Measurements from ENCODE around the gene HOXB3.

Gene HOXB3

GRCh38 chr17:48591255-48592056 lies 1.4 kb upstream of the HOXB3 start:
- no peak overlapping the region for H3K4me3 ChIP-seq (ENCODE audit: low read depth, low read length, poor library complexity, severe bottlenecking)
- H3F3A ChIP-seq (ENCODE audit: insufficient read depth, low read length) = no peaks in the 10 kb centered on the region
- no peaks in the 10 kb centered on the region for H3K9me2 ChIP-seq (ENCODE audit: low read depth, low read length)
- H3K36me3 ChIP-seq (ENCODE audit: insufficient read depth, low read length) = no peaks in the 10 kb centered on the region
- no peak overlapping the region for H3K9ac ChIP-seq (ENCODE audit: low read length)
- H3K4me1 ChIP-seq (ENCODE audit: insufficient read depth, low read length, severe bottlenecking) = no peaks in the 10 kb centered on the region
- no peak overlapping the region for H3K27ac ChIP-seq (ENCODE audit: low read depth, low read length, poor library complexity, severe bottlenecking)
- H3K27me3 ChIP-seq (ENCODE audit: insufficient read depth, low read length) = no peaks in the 10 kb centered on the region
- H3K4me2 ChIP-seq (ENCODE audit: low read length) = no peak overlapping the region
- H3K79me2 ChIP-seq (ENCODE audit: insufficient read depth, low read length) = no peaks in the 10 kb centered on the region
- no peaks in the 10 kb centered on the region for H4K20me1 ChIP-seq (ENCODE audit: insufficient read depth, low read length)
- H3K9me3 ChIP-seq (ENCODE audit: low read length) = no peaks in the 10 kb centered on the region
- no peak overlapping the region for H2AFZ ChIP-seq (ENCODE audit: low read length)
- TF ChIP-seq EZH2 (IDR thresholded peaks at IDR 0.05; ENCODE audit: borderline replicate concordance, low read length) = no peak
- TF ChIP-seq, protein P1, sequence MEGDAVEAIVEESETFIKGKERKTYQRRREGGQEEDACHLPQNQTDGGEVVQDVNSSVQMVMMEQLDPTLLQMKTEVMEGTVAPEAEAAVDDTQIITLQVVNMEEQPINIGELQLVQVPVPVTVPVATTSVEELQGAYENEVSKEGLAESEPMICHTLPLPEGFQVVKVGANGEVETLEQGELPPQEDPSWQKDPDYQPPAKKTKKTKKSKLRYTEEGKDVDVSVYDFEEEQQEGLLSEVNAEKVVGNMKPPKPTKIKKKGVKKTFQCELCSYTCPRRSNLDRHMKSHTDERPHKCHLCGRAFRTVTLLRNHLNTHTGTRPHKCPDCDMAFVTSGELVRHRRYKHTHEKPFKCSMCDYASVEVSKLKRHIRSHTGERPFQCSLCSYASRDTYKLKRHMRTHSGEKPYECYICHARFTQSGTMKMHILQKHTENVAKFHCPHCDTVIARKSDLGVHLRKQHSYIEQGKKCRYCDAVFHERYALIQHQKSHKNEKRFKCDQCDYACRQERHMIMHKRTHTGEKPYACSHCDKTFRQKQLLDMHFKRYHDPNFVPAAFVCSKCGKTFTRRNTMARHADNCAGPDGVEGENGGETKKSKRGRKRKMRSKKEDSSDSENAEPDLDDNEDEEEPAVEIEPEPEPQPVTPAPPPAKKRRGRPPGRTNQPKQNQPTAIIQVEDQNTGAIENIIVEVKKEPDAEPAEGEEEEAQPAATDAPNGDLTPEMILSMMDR (IDR thresholded peaks at IDR 0.05; ENCODE audit: low read length) = no peak

GRCh38 chr17:48590607-48591161 lies 643 bp upstream of the HOXB3 start:
- peaks cover 4% of the 10 kb centered on the region for H3K4me1 ChIP-seq (ENCODE audit: insufficient read depth, low read length, severe bottlenecking)
- H3K9me2 ChIP-seq (ENCODE audit: low read depth, low read length) = no peaks in the 10 kb centered on the region
- no peaks in the 10 kb centered on the region for H3K36me3 ChIP-seq (ENCODE audit: insufficient read depth, low read length)
- no peaks in the 10 kb centered on the region for H3K79me2 ChIP-seq (ENCODE audit: insufficient read depth, low read length)
- H3K4me3 ChIP-seq (ENCODE audit: low read depth, low read length, poor library complexity, severe bottlenecking) = no peak overlapping the region
- H3K4me2 ChIP-seq (ENCODE audit: low read length) = no peak overlapping the region
- H4K20me1 ChIP-seq (ENCODE audit: insufficient read depth, low read length) = no peaks in the 10 kb centered on the region
- no peaks in the 10 kb centered on the region for H3K27me3 ChIP-seq (ENCODE audit: insufficient read depth, low read length)
- H2AFZ ChIP-seq (ENCODE audit: low read length) = no peak overlapping the region
- TF ChIP-seq EZH2 (IDR thresholded peaks at IDR 0.05; ENCODE audit: borderline replicate concordance, low read length) = no peak
- TF ChIP-seq, protein P1 (IDR thresholded peaks at IDR 0.05; ENCODE audit: low read length) = no peak
- no peak overlapping the region for H3K27ac ChIP-seq (ENCODE audit: low read depth, low read length, poor library complexity, severe bottlenecking)
- no peaks in the 10 kb centered on the region for H3F3A ChIP-seq (ENCODE audit: insufficient read depth, low read length)
- H3K9me3 ChIP-seq (ENCODE audit: low read length) = no peaks in the 10 kb centered on the region
- no peak overlapping the region for H3K9ac ChIP-seq (ENCODE audit: low read length)

DNA sequence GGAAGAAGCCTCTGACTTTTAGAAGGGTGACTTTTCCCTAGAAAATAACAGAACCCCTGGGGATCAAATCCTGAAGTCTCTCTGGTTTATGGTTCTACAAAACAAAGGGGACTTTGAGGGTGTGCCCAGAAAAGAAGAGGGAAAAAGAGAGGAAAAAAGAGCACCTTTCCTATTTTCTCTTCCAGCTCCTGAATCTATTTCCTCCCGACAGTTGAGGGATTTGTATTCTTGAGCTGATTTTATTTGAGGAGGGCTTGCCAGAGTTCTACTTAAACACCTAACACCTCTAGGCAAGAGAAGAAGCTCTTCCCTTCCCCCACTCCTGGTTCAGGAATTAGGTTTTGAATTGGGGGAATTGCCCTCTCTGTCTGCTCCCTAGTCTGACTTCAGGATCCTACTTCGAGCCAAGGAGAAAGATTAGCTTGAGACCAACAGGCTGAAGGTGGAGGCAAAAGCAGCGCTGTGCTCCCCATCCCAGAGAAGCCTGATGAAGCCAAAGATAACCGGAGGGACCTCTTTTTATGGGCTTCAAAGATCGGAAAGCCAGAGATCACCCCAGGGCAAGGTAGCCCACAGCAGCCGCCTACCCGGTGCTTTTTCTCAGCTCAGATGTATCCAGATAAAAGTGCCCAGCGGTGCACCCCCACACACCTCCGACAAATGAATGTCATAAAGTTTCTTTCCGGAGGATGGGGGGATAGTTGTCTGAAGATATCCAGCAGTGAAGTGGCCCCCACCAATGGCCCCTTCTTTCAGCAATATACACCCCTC lies 796 bp downstream of the HOXB3 start:
- no peak overlapping the region for H3K4me3 ChIP-seq (ENCODE audit: low read depth, low read length, poor library complexity, severe bottlenecking)
- H2AFZ ChIP-seq (ENCODE audit: low read length) = no peak overlapping the region
- no peak overlapping the region for H3K9ac ChIP-seq (ENCODE audit: low read length)
- H3K9me2 ChIP-seq (ENCODE audit: low read depth, low read length) = no peaks in the 10 kb centered on the region
- no peaks in the 10 kb centered on the region for H3K9me3 ChIP-seq (ENCODE audit: low read length)
- H3K27me3 ChIP-seq (ENCODE audit: insufficient read depth, low read length) = no peaks in the 10 kb centered on the region
- TF ChIP-seq, protein P1 (IDR thresholded peaks at IDR 0.05; ENCODE audit: low read length) = no peak
- no peak for TF ChIP-seq EZH2 (IDR thresholded peaks at IDR 0.05; ENCODE audit: borderline replicate concordance, low read length)
- peaks cover 7% of the 10 kb centered on the region for H3K4me1 ChIP-seq (ENCODE audit: insufficient read depth, low read length, severe bottlenecking)
- H3K79me2 ChIP-seq (ENCODE audit: insufficient read depth, low read length) = no peaks in the 10 kb centered on the region
- no peaks in the 10 kb centered on the region for H3F3A ChIP-seq (ENCODE audit: insufficient read depth, low read length)
- H3K27ac ChIP-seq (ENCODE audit: low read depth, low read length, poor library complexity, severe bottlenecking) = no peak overlapping the region
- H4K20me1 ChIP-seq (ENCODE audit: insufficient read depth, low read length) = no peaks in the 10 kb centered on the region
- no peak overlapping the region for H3K4me2 ChIP-seq (ENCODE audit: low read length)
- no peaks in the 10 kb centered on the region for H3K36me3 ChIP-seq (ENCODE audit: insufficient read depth, low read length)
